Adrenal gland (tissue), 5 donors: ENCODE results near the gene TCF7L1.

ENCODE experiments used
- POLR2A ChIP-seq, 2 donors: fragments of 450-650 bp; IDR thresholded peaks; one replicate each; pipeline ENCODE4 v1.6.1; 2017; ENCODE audit warnings: antibody characterized with exemption in 2 of 2, mild to moderate bottlenecking in 2 of 2, moderate library complexity in 1 of 2
- TF ChIP-seq, protein P1 (sequence below), 6 experiments: fragments of 450-650 bp in 4 of 6; fragments of 200-600 bp in 2 of 6; sonication (generic) in 1 of 6; IDR thresholded peaks; 1 replicate in 5 of 6; 2 replicates in 1 of 6; pipeline versions ENCODE4 v1.5.1 to v1.8.0; 2016 to 2021; ENCODE audit warnings: antibody characterized with exemption in 6 of 6, mild to moderate bottlenecking in 2 of 6, moderate library complexity in 1 of 6
- donor health status: DM: no; HTN: no; CAD: no.

DNA sequence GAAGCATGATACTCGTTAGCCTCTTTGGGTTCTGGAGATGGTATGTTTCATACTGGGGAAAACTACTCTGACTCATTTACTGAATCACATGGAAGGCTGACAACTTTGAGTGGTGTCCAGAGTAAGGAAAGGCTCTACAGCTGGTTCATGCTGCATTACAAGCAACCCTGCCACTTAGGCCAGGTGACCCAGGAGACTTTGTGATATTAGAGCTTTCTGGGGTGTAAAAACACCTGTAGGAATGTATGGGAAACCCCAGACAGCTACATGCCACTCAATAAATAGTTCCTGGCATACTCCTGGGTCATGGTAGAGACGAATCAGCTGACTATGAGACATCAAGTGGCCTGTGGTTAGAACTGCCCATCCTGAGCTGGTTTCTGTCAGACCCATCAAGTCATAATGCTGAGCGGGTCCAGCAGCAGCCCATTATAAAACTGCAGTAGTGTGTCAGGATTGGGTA, 21.3 kb upstream of the TCF7L1 start:
- TF ChIP-seq, protein P1, sequence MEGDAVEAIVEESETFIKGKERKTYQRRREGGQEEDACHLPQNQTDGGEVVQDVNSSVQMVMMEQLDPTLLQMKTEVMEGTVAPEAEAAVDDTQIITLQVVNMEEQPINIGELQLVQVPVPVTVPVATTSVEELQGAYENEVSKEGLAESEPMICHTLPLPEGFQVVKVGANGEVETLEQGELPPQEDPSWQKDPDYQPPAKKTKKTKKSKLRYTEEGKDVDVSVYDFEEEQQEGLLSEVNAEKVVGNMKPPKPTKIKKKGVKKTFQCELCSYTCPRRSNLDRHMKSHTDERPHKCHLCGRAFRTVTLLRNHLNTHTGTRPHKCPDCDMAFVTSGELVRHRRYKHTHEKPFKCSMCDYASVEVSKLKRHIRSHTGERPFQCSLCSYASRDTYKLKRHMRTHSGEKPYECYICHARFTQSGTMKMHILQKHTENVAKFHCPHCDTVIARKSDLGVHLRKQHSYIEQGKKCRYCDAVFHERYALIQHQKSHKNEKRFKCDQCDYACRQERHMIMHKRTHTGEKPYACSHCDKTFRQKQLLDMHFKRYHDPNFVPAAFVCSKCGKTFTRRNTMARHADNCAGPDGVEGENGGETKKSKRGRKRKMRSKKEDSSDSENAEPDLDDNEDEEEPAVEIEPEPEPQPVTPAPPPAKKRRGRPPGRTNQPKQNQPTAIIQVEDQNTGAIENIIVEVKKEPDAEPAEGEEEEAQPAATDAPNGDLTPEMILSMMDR (IDR thresholded peaks at IDR 0.05) = no peak
- no peak for TF ChIP-seq POLR2A (IDR thresholded peaks at IDR 0.05)
